Lung (tissue), 12 donors: ENCODE results near the gene HDAC4. TPM values are rescaled to one million over a fixed set of nuclear protein-coding genes. Genes with fewer than 3 reads are reported as not detected.

Experiments used
- ATAC-seq: fragments of 200-7000 bp; cut with Tn5 transposase; one replicate; pipeline ENCODE4 v1.9.1; 2020; ENCODE audit warnings: moderate number of reproducible peaks; ENCODE audit not compliant: insufficient read depth, low FRiP score
- DNase-seq, 3 donors: peaks; one replicate each; pipeline ENCODE4 v3.0.0-alpha.2; 2013 to 2017
- H3K27ac ChIP-seq, 2 donors: one replicate each; pipeline ENCODE4 v1.5.1; 2013; ENCODE audit warnings: mild to moderate bottlenecking in 2 of 2, moderate library complexity in 2 of 2, control low read depth in 1 of 2, inconsistent platforms in 1 of 2, low read depth in 1 of 2, low read length in 1 of 2
- H3K27me3 ChIP-seq, 3 donors: one replicate each; pipeline ENCODE4 v1.5.1; 2013; ENCODE audit warnings: low read length in 2 of 3; ENCODE audit not compliant: control insufficient read depth in 3 of 3, insufficient read depth in 3 of 3
- H3K36me3 ChIP-seq, 4 donors: one replicate each; pipeline ENCODE4 v1.5.1; 2013; ENCODE audit warnings: low read length in 4 of 4, mild to moderate bottlenecking in 1 of 4, moderate library complexity in 1 of 4; ENCODE audit not compliant: control insufficient read depth in 4 of 4, insufficient read depth in 4 of 4
- H3K4me1 ChIP-seq, 5 donors: one replicate each; pipeline ENCODE4 v1.5.1; 2013; ENCODE audit warnings: low read length in 5 of 5, mild to moderate bottlenecking in 2 of 5, moderate library complexity in 1 of 5; ENCODE audit not compliant: control insufficient read depth in 5 of 5, insufficient read depth in 5 of 5
- H3K4me3 ChIP-seq: one replicate; pipeline ENCODE4 v1.5.1; 2013; ENCODE audit warnings: mild to moderate bottlenecking, control low read depth, moderate library complexity
- H3K9ac ChIP-seq, 2 donors: one replicate each; pipeline ENCODE4 v1.5.1; 2013; ENCODE audit warnings: low read length in 2 of 2, control low read depth in 1 of 2; ENCODE audit not compliant: insufficient read depth in 1 of 2
- H3K9me3 ChIP-seq, 4 donors: one replicate each; pipeline ENCODE4 v1.5.1; 2013; ENCODE audit warnings: low read length in 3 of 4, mild to moderate bottlenecking in 1 of 4, moderate library complexity in 1 of 4; ENCODE audit not compliant: control insufficient read depth in 4 of 4, insufficient read depth in 3 of 4
- WGBS, 2 donors: extraction: QIAGEN DNeasy Blood & Tissue Kit; methylation state at CpG; one replicate each; pipeline ENCODE4 v1.1.7; 2013; 5-methylcytosine and 5-hydroxymethylcytosine counted together
- polyA plus RNA-seq, 2 donors: library from polyadenylated mRNA; stranded (reverse); fragments of 200-250 nt; gene quantifications; one replicate each; pipeline ENCODE4 v1.2.1, GENCODE V29; 2013
- total RNA-seq, 2 donors: library from RNA; depleted of rRNA in 1 of 2; stranded (reverse); fragments of >200 nt in 1 of 2; gene quantifications; one replicate each; pipeline ENCODE4 v1.2.1, GENCODE V29; 2014 to 2021
- TF ChIP-seq, protein P1 (sequence below): IDR thresholded peaks from 2 replicates; pipeline ENCODE4 v1.5.1; 2012; ENCODE audit warnings: mild to moderate bottlenecking; ENCODE audit errors: control extremely low read depth, extremely low read depth
- donor health status: control.
- donor health status: control.
- donor health status: Bipolar disorder and iron deficiency.
- donor health status: healthy.
- donor health status: DM: yes; HTN: yes; CAD: no.

Gene HDAC4
- total and polyA plus RNA-seq, 4 donors = 6.9 to 47.7 (median 20.7) TPM

DNA sequence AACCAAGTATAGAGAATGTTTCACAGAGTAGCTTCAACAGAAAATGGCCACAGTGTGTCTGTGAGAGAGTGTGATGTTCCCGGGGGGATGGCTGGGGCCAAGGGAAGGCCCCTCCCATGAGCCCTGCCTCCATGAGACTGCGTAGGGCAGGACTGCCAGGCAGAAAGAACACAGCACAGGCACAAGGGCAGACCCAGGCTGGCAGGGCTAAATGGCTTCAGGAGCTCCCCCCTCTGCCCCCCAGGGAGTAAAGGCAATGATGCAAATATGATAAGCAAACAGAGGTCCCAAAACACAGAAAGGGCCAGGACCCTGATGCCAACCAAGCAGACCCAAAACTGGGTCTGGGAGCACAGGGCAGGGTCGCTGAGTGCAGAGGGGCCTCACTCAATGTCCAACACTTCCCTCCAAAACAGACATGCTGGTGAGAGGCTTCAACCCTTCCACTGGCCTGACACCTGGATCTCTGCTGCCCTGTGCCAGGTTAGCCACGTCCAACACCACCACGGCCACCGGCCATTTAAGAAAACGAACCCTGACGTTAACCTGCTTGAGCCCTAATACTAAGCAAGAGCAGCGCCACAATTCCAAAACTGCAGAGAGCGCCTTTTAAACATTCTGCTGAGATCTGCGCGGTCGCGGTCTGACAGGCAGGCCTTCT is 90.3 kb downstream of the HDAC4 start:
- Histone ChIP-seq H3K4me1 (peaks cover 14 to 50% (median 25%) of the 10 kb centered on the region in 5 donors), H3K9me3 (no peaks in the 10 kb centered on the region), H3K4me3 (no peak overlapping the region), H3K36me3 (no peaks in the 10 kb centered on the region), H3K27me3 (no peaks in the 10 kb centered on the region), H3K27ac (no peak overlapping the region), H3K9ac (no peak overlapping the region)
- DNase-seq (peak in 1 of 3 donors; percentile 10), ATAC-seq (no peak)
- 95 to 98% methylated on average over 14 of the region's 14 CpGs for WGBS, 2 donors
- TF ChIP-seq, protein P1, sequence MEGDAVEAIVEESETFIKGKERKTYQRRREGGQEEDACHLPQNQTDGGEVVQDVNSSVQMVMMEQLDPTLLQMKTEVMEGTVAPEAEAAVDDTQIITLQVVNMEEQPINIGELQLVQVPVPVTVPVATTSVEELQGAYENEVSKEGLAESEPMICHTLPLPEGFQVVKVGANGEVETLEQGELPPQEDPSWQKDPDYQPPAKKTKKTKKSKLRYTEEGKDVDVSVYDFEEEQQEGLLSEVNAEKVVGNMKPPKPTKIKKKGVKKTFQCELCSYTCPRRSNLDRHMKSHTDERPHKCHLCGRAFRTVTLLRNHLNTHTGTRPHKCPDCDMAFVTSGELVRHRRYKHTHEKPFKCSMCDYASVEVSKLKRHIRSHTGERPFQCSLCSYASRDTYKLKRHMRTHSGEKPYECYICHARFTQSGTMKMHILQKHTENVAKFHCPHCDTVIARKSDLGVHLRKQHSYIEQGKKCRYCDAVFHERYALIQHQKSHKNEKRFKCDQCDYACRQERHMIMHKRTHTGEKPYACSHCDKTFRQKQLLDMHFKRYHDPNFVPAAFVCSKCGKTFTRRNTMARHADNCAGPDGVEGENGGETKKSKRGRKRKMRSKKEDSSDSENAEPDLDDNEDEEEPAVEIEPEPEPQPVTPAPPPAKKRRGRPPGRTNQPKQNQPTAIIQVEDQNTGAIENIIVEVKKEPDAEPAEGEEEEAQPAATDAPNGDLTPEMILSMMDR = no peak

DNA sequence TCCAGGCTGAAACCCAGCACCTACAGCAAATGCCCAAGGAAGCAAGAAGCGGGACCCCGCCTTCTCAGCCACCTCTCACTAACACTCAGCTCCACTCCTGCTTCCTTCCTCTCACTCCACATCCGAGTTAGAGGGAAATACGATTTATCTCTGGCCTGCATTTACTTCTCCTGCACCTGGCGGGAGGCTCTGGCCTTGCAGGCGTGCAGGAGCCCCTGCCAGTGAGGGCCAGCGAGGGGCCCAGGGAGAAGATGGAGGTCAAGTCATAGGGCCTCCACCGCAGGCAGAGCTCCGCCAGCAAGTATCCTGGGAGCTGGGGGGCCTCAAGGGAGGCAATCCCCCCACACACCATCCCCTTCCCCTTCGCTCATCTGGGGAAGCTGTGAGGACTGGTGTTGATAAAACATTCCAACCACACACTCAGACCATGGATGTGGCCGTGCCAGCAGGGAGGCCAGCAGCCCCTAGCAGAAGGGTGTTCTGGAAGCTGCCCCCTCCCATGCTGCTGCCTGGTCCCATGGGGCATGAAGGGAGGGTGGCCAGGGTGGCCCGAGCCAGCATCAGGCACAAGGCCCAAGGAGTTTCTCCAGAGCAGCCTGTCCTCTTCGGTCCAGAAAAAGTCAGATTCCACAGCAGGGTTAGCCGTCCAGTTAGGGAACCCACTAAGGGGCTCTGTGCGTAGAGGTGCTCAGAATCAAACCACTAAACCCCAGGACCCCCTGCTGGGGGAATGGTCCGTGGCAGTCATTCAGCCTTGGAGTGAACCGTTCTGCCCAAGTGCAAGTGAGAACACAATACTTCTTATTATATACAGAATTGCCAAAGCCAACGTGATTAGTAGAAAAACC is 91.2 kb downstream of the HDAC4 start:
- TF ChIP-seq, protein P1 = no peak
- Histone ChIP-seq H3K4me1 (peaks cover 14 to 50% (median 25%) of the 10 kb centered on the region in 5 donors), H3K9me3 (no peaks in the 10 kb centered on the region), H3K27ac (peak overlapping the region; percentile 18 to 51), H3K27me3 (no peaks in the 10 kb centered on the region), H3K4me3 (no peak overlapping the region), H3K36me3 (no peaks in the 10 kb centered on the region), H3K9ac (no peak overlapping the region)
- WGBS, 2 donors = 73 to 76% methylated on average over 18 of the region's 18 CpGs
- ATAC-seq = no peak
- DNase-seq = peak in 1 of 3 donors; percentile 12

DNA sequence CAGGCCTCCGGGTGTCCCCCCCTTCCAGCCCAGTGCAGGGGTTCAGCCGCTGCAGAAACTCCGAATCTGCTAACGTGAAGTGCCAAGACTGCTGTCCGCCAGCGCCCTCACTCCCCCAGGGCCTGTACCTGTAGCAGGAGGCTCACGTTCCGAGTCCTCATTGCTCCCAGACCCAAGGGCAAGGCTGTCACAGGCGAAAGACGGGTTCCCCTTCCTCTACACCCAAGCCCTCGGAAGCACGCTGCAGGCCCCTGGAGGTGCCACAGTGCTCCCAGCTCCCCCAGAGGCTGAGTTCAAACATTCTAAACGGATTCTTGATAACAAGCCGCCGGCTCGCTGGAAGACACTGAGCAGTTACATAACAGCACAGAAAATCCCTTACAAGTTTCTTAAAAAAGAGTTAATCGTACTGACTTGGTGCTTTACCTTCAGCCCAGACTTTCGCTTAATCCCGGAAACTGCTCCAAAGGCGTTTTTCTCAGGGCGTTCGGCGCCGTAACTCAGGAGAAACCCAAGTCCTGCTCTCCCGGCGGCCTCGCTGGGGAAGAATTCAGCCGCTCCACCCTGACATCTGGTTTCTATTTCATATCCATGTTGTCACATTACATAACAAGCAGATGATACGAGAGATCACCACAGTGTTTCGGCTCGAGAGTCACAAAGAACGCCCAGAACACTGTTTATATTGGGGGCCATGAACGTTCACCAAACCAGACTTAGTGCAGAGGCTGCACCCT is 92.0 kb downstream of the HDAC4 start:
- H3K9ac ChIP-seq = peak overlapping the region in 1 of 2 donors; percentile 63
- no peaks in the 10 kb centered on the region for H3K36me3 ChIP-seq
- H3K9me3 ChIP-seq = no peaks in the 10 kb centered on the region
- ATAC-seq (no peak), DNase-seq (peak; percentile 75 to 86 (median 84))
- H3K4me1 ChIP-seq = peaks cover 14 to 50% (median 25%) of the 10 kb centered on the region in 5 donors
- TF ChIP-seq, protein P1 = no peak
- 52 to 70% methylated on average over 33 of the region's 33 CpGs for WGBS, 2 donors
- H3K4me3 ChIP-seq = no peak overlapping the region
- H3K27me3 ChIP-seq = no peaks in the 10 kb centered on the region
- peak overlapping the region; percentile 18 to 51 for H3K27ac ChIP-seq
